Measurements from ENCODE around the gene ZNF385A.

The ZNF385A gene

GRCh38 chr12:54389607-54390175 is 5.2 kb upstream of the ZNF385A start (continued):
- no peak for TF ChIP-seq ARNTL (CRISPR knock-in tag; IDR thresholded peaks at IDR 0.05; ENCODE audit: borderline replicate concordance, low read depth)
- TF ChIP-seq ZFP3 (CRISPR knock-in tag; IDR thresholded peaks at IDR 0.05), result no peak

DNA sequence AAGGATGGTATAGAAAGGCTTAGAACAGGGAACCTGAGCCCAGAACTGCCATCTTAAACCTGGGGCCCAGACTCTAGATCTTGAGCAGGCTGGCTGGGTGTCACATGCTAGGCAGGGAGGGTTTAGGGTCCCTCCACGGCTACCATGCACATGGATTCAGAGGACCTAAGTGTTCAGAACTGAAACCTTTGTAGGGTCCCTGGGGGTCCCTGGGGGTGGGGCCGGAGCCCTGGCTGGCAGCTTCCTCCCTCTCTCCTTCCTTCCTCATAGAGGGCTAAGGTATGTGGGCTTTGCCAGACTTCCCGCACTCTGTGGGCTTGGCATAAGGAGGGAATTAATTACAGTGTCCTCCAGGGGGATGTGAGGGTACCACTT is 4.6 kb upstream of the ZNF385A start:
- no peak for ATAC-seq
- no peak for TF ChIP-seq ARNTL (CRISPR knock-in tag; IDR thresholded peaks at IDR 0.05; ENCODE audit: borderline replicate concordance, low read depth)

GRCh38 chr12:54388237-54389133 is 4.0 kb upstream of the ZNF385A start:
- TF ChIP-seq ESRRG (CRISPR knock-in tag; IDR thresholded peaks at IDR 0.05) (no peak), TCF4 (CRISPR knock-in tag; IDR thresholded peaks at IDR 0.05; ENCODE audit: borderline replicate concordance) (no peak), ZNF70 (CRISPR knock-in tag; IDR thresholded peaks at IDR 0.05) (no peak), PPARA (CRISPR knock-in tag; IDR thresholded peaks at IDR 0.05; ENCODE audit: borderline replicate concordance) (no peak), ZNF8 (CRISPR knock-in tag; IDR thresholded peaks at IDR 0.05) (no peak), GLIS3 (CRISPR knock-in tag; IDR thresholded peaks at IDR 0.05) (no peak), CSRNP3 (CRISPR knock-in tag; IDR thresholded peaks at IDR 0.05) (no peak), ZFP3 (CRISPR knock-in tag; IDR thresholded peaks at IDR 0.05) (no peak), RARB (CRISPR knock-in tag; IDR thresholded peaks at IDR 0.05) (no peak), PATZ1 (CRISPR knock-in tag; IDR thresholded peaks at IDR 0.05; ENCODE audit: borderline replicate concordance) (no peak), ARNTL (CRISPR knock-in tag; IDR thresholded peaks at IDR 0.05; ENCODE audit: borderline replicate concordance, low read depth) (no peak), CSDC2 (CRISPR knock-in tag; IDR thresholded peaks at IDR 0.05) (no peak), BACH2 (CRISPR knock-in tag; IDR thresholded peaks at IDR 0.05; ENCODE audit: borderline replicate concordance) (no peak), ZFP30 (CRISPR knock-in tag; IDR thresholded peaks at IDR 0.05) (no peak), ZNF565 (CRISPR knock-in tag; conservative IDR thresholded peaks at IDR 0.05; ENCODE audit: low read depth) (no peak), TOX (CRISPR knock-in tag; IDR thresholded peaks at IDR 0.05; ENCODE audit: borderline replicate concordance) (no peak)
- TF ChIP-seq, protein P1, sequence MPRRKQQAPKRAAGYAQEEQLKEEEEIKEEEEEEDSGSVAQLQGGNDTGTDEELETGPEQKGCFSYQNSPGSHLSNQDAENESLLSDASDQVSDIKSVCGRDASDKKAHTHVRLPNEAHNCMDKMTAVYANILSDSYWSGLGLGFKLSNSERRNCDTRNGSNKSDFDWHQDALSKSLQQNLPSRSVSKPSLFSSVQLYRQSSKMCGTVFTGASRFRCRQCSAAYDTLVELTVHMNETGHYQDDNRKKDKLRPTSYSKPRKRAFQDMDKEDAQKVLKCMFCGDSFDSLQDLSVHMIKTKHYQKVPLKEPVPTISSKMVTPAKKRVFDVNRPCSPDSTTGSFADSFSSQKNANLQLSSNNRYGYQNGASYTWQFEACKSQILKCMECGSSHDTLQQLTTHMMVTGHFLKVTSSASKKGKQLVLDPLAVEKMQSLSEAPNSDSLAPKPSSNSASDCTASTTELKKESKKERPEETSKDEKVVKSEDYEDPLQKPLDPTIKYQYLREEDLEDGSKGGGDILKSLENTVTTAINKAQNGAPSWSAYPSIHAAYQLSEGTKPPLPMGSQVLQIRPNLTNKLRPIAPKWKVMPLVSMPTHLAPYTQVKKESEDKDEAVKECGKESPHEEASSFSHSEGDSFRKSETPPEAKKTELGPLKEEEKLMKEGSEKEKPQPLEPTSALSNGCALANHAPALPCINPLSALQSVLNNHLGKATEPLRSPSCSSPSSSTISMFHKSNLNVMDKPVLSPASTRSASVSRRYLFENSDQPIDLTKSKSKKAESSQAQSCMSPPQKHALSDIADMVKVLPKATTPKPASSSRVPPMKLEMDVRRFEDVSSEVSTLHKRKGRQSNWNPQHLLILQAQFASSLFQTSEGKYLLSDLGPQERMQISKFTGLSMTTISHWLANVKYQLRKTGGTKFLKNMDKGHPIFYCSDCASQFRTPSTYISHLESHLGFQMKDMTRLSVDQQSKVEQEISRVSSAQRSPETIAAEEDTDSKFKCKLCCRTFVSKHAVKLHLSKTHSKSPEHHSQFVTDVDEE (CRISPR knock-in tag; IDR thresholded peaks at IDR 0.05), result no peak
- no peak for ATAC-seq

GRCh38 chr12:54387114-54387467 is 2.6 kb upstream of the ZNF385A start:
- TF ChIP-seq ARNTL (CRISPR knock-in tag; IDR thresholded peaks at IDR 0.05; ENCODE audit: borderline replicate concordance, low read depth) (no peak), PATZ1 (CRISPR knock-in tag; IDR thresholded peaks at IDR 0.05; ENCODE audit: borderline replicate concordance) (no peak), ZNF70 (CRISPR knock-in tag; IDR thresholded peaks at IDR 0.05) (no peak), TCF4 (CRISPR knock-in tag; IDR thresholded peaks at IDR 0.05; ENCODE audit: borderline replicate concordance) (no peak), ISL1 (CRISPR knock-in tag; IDR thresholded peaks at IDR 0.05) (no peak)
- ATAC-seq, result no peak

All from SK-N-SH treated with all-trans-retinoic acid at 6 μM for 48 hours (cell line).